Measurements from ENCODE around the gene CADPS2. TPM values are rescaled to one million over a fixed set of nuclear protein-coding genes. Genes with fewer than 3 reads are reported as not detected.

Gene CADPS2
- total RNA-seq, 2 experiments from 2014 or later, result not detected

- H3K36me3 ChIP-seq (ENCODE audit: insufficient read depth, low read length), result no peaks in the 10 kb centered on the region
- no peaks in the 10 kb centered on the region for H3K9me2 ChIP-seq (ENCODE audit: insufficient read depth, low read length)
- no peaks in the 10 kb centered on the region for H3K4me1 ChIP-seq (ENCODE audit: insufficient read depth, low read length, poor library complexity, severe bottlenecking)
- CTCF ChIA-PET (ENCODE audit: unreplicated experiment), result no interaction called here
- no peak overlapping the region for H3K4me2 ChIP-seq (ENCODE audit: low read length)
- H3K27ac ChIP-seq (ENCODE audit: low read depth, low read length, poor library complexity, severe bottlenecking), result no peak overlapping the region
- no TSS peak for BruUV-seq (replicated peaks)
- H3K79me2 ChIP-seq (ENCODE audit: insufficient read depth, low read depth, low read length), result no peaks in the 10 kb centered on the region
- no peak for DNase-seq (ENCODE audit: low spot score)
- POLR2A ChIA-PET, result interaction anchor here (0.6 kb wide), 1 partner anchor 62 kb away, joined by 3 read pairs; no protein-coding TSS in a partner anchor
- intact Hi-C loops (cut with micrococcal nuclease; ENCODE audit: unreplicated experiment), result no loop called here
- no peaks in the 10 kb centered on the region for H4K20me1 ChIP-seq (ENCODE audit: insufficient read depth, low read length)
- H3K9me3 ChIP-seq (ENCODE audit: low read length), result no peaks in the 10 kb centered on the region
- H2AFZ ChIP-seq (ENCODE audit: low read length), result no peak overlapping the region
- TF ChIP-seq CTCF (conservative IDR thresholded peaks at IDR 0.05; ENCODE audit: low read length) (no peak), EZH2phosphoT487 (IDR thresholded peaks at IDR 0.05; ENCODE audit: borderline replicate concordance, low read depth, low read length) (no peak)
- no peak overlapping the region for H3K4me3 ChIP-seq (ENCODE audit: low read depth, low read length, poor library complexity, severe bottlenecking)
Measured at GRCh38 chr7:122340427-122340826, 545.8 kb downstream of the CADPS2 start.

- intact Hi-C loops (cut with micrococcal nuclease; ENCODE audit: unreplicated experiment), result no loop called here
Measured at GRCh38 chr7:122339145-122339904, 546.9 kb downstream of the CADPS2 start.

More at GRCh38 chr7:122339145-122339904, 546.9 kb downstream of the CADPS2 start:
- Histone ChIP-seq H3K36me3 (ENCODE audit: insufficient read depth, low read length) (no peaks in the 10 kb centered on the region), H3K4me2 (ENCODE audit: low read length) (no peak overlapping the region), H3K9me2 (ENCODE audit: insufficient read depth, low read length) (no peaks in the 10 kb centered on the region), H3K4me3 (ENCODE audit: low read depth, low read length, poor library complexity, severe bottlenecking) (no peak overlapping the region), H3K79me2 (ENCODE audit: insufficient read depth, low read depth, low read length) (no peaks in the 10 kb centered on the region), H4K20me1 (ENCODE audit: insufficient read depth, low read length) (no peaks in the 10 kb centered on the region), H3K27ac (ENCODE audit: low read depth, low read length, poor library complexity, severe bottlenecking) (no peak overlapping the region), H3K9me3 (ENCODE audit: low read length) (no peaks in the 10 kb centered on the region), H2AFZ (ENCODE audit: low read length) (no peak overlapping the region), H3K4me1 (ENCODE audit: insufficient read depth, low read length, poor library complexity, severe bottlenecking) (no peaks in the 10 kb centered on the region)
- CTCF ChIA-PET (ENCODE audit: unreplicated experiment), result no interaction called here
- no peak for DNase-seq (ENCODE audit: low spot score)
- BruUV-seq (replicated peaks), result no TSS peak
- POLR2A ChIA-PET, result no interaction called here
- no peak for TF ChIP-seq EZH2phosphoT487 (IDR thresholded peaks at IDR 0.05; ENCODE audit: borderline replicate concordance, low read depth, low read length)
- TF ChIP-seq CTCF (conservative IDR thresholded peaks at IDR 0.05; ENCODE audit: low read length), result no peak
